SHP77 treated with DMSO at 0.1 percent for 48 hours (cell line): Measurements from ENCODE around the gene VWF.
"Not testable (repeated sequence)": the region's sequence is repeated elsewhere in the genome, so short reads cannot be mapped to it uniquely, and the experiment has no call there.

Source experiments
- DNase-seq: peaks from one replicate; lab custom pipeline; 2025; lab: John Stamatoyannopoulos, UW

VWF gene

DNA sequence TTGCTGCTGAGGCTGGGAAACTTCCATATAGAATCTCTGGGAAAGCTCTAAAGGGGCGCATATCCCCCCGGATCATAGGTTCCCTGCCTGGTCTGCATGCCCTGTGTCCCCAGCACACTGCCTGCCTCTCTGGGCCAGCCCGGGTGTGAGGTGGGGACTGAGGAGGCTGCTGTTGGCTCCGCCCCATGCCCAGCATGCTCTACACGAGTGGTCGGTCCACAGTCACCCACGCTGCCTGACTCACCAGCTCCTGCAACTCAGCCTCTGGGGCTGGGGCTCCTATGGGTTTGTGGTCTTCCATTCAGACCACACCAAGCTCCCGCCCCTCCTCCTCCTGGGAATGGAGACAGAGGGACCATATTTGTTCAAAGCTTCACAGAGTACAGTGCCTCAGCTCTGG lies 90.9 kb downstream of the VWF start:
- no peak for DNase-seq

DNA sequence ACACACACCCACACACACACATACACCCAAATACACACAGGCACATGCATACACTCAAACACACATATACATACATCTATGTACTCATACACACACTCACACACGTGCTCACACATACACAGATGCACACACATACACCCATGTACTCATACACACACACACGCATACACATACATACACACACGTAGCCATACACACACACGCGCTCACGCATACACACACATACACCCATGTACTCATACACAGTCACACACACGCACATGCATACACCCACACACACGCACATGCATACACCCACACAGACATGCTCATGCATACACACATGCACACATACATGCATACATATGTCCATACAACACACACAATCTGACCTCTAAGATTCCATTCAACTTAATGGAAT lies 91.7 kb downstream of the VWF start:
- no peak for DNase-seq

DNA sequence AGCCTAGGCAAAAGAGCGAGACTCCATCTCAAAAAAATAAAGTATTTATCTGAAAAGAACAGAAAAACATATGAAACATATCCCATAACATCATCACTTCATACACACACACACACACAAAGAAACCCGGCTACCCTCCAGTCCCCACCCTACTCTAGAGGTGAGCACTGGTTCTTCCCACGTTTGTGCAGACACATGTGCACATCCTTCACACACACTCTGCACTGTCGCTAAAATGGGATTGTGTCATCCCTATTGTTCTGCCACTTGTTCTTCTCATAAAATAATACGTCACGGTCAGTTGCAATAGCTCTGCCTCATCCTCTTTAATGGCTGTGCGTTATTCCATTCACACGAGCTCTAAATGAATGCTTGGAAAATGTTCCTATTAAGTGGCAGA lies 93.5 kb downstream of the VWF start:
- no peak for DNase-seq

DNA sequence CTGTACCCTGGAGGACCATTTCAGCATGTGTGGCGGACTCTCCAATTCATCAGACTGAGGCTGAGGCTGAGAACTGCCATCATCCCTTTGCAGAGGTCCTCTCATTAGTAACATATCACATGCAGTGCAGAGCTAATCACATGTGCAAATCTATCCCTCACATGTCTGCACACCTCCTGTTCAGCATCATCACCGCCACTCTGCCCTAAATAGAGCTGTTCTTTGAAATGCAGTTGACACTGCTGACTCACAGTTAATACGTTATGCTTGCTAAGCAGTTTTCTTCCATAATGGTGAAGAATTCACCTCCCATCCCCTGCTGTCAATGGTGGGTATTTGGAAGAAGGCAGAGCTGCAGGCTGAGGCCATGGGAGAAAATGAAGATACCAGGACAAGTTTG lies 94.4 kb downstream of the VWF start:
- DNase-seq = no peak

DNA sequence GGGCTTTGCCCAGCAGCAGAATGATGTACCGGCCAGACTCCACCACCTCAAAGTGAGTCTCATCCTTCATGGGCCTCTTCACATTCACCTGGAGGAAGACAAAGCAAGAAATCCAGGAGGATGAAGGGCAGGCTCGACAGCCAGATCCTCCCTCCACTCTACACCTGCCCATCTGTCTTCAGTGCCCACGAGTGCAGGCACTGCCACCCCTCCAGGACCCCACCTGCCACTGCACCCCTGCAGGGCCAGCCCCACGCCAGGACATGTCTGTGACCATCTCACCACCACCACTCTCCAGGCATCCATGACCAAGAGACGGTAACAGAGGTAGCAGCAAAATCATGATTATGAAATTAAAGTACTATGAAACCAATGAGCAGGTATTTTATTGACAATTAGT lies 95.1 kb downstream of the VWF start:
- DNase-seq = no peak

DNA sequence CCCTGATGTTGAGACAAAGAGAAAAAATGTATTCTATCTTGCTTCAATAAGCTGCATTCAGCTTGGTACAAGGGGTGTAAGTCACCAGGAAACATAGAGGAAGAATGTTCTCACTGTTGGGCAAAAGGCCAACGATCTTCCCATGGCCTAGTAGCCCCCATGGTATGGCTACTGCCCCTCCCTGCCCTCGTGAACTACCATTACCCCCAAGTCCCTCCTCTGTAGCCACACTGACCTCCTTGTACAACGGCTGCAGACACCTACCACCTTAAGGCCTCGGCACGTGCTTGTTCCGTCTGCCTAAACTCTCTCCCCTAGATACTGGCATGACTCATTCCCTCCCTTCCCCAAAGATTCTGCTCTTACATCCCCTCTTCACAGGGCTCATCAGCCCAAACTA lies 97.5 kb downstream of the VWF start:
- no peak for DNase-seq

DNA sequence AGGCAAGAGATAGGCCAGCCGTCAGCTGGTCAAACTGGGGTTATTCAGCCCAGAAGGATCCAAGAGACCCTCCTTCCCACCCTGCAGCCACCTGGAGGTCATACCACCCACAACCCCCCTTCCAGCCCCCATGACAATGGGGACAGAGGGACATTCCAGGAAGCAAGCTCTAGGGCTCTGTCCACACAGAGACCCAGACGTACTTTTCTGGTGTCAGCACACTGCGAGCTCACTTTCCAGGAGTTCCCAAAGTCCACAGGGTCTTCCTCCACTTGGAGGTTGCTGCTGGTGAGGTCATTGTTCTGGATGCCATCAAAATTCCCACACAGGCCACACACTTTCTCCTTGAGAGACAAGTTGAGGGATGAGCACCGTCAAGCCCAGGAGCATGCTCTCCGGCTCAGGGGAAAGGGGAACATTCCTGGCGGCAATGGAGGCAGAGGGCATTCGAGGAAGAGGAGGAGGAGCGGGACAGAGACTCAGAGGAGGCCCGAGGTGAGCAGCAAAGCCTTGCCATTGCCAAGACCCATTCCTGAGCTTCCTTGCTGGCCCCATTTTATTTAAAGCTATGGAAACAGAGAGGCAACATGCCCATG lies 98.7 kb downstream of the VWF start:
- DNase-seq = not testable (repeated sequence)

DNA sequence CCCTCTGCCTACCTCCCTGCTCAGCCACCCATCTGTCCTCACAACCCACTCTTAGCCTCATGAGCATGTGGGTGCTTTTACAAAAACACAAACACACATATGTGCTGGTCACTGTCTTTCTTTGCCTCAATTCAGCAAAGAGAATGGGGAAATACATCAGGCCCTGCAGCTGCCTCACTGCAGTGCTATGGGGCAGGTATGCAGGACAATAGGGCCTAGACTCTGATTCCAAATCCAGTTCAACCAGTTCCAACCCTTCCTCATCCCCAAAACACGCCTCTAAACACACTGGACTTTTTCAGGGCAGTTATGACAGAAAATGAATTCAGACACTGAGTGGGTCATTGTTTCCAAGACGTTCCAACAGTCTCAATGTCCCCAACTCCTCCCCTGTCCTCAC lies 100.4 kb downstream of the VWF start:
- DNase-seq = not testable (repeated sequence)

DNA sequence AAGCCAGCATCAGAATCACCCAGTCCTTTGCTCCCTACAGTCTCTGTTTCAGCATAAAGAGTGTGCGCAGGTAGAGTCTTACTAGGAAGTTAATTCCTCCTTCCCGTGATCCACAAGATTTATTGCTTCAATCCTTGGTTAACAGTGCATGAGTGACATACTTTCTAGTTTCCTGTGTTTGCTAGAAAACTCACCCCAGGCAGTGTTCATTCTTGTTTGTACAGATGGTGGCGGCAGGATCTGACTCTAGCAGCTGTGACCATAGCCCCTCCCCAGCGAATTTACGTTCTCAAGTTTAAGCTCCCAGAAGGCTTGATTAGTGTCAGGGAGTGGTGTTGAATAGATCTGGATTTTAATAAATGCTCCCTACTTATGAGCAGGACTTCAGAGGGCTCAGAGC lies 103.5 kb downstream of the VWF start:
- peak; percentile 0 for DNase-seq

DNA sequence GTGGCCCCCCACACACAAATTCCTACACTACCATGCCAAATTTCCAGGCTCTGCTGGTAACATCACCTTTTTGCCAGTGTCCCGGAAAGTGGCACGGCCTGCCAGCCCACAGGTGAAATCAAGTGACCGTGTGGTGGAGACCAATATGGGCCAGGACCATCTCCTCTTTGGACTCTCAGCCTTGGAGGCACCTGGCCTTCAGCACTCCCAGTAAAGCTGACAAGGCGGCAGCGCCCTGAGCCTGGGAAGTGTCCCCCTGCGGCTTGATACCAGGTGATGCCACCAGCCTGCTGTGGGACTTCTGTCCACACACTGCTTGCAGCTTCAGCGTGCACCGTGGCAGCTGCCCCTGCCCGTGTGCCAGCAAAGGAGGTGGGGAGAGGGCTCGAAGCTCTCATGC lies 104.0 kb downstream of the VWF start:
- DNase-seq = not testable (repeated sequence)

DNA sequence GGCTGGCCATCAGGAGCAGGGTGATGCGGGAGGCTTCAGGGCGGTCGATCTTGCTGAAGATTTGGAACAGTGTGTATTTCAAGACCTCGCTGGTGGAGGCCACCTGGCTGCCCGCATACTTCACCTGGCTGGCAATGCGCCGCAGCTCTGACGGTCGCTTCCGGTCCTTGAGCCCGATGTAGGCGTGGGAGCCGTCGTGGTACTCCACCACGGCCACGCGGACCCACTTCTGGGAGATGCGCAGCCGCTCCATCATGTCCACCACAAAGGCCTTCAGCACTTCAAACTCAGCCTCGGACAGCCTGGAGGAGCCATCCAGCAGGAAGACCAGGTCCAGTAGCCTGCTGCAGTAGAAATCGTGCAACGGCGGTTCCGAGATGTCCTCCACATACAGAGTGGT lies 105.2 kb downstream of the VWF start:
- DNase-seq = not testable (repeated sequence)

DNA sequence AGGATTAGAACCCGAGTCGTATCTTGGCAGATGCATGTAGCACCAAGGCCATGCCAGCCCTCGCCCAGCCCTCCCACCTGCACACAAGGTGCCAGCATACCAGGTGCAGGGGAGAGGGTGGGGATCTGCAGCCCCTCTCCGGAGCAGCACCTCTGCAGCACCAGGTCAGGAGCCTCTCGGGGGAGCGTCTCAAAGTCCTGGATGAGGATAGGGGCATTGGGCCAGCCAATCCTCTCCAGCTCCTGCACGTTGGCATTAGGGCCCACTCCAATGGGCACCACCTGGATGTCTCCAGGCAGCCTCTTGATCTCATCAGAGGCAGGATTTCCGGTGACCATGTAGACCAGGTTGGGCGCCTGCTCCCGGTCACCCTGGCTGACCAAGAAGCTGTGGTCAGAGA lies 106.2 kb downstream of the VWF start:
- no peak for DNase-seq

DNA sequence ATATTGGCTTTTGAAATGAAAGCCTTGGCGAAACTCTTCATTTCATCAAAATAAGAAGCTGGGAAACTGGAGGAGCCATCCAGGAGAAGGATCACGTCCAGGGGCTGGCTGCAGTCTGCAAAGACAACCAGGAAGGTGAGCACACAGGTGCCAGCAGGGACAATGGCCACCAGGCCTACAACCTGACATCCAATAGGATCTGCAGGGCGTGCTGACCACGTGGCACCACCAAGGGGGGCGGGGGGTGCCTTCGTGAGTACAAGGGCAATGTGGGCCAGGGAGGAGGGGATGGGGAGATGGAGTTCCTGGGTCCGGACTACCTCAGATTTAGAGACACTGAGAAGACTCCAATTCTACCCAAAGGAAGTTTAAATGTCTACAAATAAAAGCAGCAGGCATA lies 107.7 kb downstream of the VWF start:
- DNase-seq = no peak

DNA sequence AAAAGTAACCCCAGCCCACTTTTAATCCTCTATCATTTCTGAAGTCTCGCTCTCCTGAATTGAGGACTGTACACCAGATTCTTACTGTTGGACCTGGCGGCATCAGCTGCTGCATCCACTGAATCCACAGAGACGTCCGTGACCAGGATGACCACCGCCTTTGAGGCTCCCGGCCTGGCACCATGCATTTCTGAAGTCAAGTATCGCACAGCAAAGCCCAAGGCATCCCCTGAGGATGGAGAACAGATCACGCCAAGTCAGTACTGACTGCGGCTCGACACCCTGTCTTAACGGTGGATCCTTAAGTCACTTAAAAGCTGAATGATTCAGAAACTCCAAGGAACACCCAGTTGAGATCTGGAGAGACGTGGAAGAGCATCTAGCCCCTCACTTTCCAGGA lies 108.5 kb downstream of the VWF start:
- not testable (repeated sequence) for DNase-seq

DNA sequence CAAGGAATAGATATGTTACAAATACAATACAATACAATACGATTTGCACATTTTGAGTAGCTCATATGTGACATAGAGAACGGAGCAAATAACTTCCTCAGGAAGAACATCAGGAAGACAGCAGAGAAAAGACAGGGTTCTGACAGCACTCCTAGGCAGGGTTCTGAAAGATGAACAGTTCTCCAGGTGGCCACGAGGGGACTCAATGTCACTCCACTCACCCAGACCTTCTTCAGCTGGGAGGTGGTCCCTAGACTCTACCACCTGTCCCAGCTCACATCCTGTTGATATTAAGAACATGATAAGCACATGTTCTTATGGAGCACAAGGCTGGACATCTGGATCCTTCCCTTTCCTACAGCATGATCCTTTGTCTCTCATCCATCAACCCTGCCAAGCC lies 109.2 kb downstream of the VWF start:
- not testable (repeated sequence) for DNase-seq

DNA sequence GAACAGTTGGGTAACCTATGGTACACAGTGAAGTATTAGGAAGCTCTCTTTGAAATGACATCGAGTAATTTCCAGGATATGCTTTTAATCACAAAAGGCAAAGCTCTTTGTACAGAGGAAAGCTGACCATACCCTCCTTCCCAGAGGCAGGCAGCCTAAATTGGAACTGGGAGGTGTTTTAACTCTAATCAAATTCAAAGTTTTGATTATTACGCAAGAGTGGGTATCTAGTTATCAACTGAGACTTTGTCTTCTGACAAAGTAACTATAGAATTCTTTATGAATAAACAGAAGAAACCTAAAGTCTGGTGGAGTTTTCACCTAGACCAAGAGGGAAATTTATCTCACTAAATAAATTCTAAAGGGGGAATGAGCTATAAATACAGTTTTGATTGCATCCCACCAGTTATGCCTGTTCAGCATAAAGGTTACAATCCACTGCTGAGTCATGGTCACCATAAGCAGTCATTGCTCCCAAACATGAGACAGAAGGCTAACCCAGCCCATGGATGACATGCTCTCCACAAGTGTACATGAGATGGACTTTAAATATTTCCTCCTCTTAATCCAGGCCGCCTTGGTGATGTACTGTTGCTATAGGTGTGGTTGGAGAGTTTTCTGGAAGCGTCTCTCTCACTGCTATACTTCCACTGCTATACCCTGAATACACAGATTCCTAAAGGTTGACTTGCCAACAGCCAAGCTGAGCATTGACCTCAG lies 113.7 kb downstream of the VWF start:
- DNase-seq = not testable (repeated sequence)

DNA sequence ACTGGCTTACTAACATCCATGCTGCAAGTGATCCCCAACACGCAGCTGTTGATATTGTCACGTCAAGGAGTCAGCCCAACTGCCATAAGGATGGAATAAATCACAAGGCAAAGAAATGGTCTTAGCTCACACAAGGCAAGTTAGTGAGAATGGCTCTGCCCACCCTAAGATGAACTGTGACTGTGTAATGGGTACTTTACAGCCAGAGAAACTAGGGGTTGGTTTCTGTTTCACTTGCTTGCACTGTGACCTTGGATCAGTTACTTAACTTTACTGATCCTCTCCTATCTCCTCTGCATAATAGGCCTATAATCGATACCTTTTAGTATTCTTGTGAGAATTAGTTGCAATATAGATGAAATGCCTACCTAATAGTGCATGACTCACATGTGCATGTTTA lies 127.2 kb downstream of the VWF start:
- no peak for DNase-seq

DNA sequence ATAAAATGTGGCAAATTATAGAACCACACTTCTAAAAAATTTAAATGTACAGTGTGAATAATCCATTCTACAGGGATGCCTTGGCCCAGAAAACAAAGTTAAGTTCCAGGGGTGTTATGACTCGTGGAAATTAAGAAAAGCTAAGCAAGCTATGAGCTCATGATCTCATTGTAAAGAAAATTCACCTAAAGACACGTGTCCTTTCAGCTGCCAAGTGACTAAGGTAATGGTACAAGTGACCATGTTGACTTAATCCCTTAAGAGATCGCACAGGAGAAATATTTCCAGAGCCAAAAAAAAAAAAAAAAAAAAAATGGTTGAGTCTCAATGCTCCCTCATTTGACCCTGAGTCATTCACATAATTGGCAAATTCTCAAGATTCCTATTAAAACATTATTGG lies 128.0 kb downstream of the VWF start:
- no peak for DNase-seq

DNA sequence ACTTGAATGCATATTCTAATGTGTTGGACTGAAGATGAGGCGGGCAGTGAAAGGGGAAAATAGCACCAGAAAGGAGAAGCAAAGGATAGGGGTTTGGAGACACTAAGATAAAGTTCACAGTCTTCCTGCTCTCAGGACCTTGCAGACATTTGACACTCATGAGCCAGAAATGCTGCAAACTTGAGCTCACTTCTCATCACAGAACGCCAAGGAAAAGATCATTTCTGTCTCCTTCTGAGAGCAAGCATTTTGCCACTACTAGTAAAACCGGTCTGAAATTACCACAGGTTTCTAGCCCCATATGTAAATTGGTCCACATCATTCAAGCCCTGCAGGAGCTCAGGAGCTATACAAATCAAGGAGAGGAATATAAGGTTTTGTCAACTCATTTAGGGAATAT lies 134.8 kb downstream of the VWF start:
- DNase-seq = no peak

DNA sequence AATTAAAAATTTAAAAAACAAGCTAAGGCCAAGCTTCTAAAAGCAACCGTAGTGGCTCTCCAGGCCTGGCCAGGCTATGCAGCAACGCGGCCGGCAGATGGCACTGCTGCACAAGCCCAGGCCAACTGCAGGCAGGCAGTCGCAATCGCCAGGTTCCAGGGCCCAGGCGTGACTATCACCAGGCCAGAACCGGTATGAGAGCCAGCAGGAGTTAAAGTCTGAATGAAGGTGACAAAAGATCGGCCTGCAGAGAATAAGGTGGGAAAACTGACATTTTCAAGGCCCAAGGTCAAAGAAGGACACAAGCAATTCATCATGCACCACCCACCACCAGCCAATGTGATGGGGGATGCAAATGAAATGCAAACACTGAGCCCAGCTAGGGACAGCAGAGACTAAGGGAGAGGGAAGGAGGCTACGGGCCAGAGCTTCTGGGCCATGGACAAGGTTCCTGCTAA lies 135.8 kb downstream of the VWF start:
- no peak for DNase-seq

DNA sequence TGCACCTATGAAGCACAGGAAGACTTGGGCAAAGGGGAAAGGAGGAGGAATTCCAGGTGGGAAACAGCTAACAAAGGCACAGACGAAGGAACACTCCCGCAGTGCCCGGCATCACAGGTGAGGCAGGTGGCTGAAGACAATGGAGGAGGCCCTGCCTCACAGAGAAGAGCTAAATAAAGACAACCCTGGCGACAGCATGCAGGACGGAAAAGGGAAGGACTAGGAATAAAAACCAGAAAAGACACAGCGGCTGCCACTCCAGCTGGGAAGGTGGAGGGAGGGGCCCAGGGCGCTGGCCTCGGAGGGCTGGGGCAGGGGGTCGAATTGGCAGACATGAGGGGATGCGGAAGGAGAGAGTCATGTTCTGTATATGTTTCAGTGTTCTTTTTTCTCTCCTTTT lies 136.4 kb downstream of the VWF start:
- DNase-seq = no peak

DNA sequence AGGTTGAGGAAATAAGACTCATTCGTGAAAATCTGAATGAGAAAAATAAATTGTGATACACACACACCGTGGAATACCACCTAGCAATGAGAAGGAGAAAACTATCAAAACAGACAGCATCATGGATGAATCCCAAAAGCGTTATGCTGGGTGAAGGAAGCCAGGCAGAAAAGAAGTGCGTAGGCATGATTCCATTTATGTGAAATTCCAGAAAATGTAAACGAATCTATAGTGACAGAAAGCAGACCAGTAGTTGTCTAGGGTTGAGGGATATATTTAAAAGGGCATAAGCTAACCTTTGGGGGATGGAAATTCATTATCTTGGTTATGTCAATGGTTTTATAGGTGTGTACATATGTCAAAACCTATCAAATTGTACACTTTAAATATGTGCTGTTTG lies 136.9 kb downstream of the VWF start:
- no peak for DNase-seq

DNA sequence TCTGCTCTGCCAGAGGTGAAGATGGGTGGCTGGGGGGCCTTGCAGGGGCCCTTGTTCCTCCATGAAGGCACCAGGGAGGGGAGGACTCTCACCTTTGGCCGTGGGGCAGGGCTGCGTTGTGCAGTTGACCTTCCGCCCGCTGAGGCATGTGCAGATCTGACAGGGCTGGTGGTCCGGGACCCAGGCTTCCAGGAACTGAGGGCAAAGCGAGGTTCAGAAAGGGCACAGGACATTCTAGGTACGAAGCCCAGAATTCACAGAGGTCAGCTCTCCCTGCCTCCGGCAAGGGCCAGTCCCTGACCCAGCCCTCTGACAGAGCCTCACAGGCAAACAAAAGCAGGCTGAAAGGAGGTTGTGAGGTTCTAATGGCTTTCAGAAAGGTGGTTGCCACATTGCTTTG lies 139.0 kb downstream of the VWF start:
- DNase-seq = no peak

DNA sequence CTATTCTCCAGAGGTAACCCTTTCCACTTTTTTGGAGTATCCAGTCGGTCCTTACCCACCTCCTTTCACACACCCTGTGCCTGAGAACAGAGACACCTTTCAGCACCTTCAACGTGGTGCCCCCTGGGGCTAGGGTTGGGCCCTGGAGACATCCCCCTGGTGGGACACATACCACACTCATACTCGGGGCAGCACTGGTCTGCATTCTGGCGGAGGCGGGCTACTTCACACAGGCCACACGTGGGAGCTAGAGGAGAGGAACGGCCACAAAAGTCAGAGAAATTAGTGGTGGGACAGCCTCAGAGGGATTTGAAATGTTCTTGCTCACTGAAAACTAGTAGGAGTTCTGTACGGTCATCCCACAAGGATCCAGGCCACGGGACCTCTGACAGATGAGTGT lies 139.6 kb downstream of the VWF start:
- no peak for DNase-seq
